ENCODE data around the gene RBM24. TPM values are rescaled to one million over a fixed set of nuclear protein-coding genes. Genes with fewer than 3 reads are reported as not detected.

RBM24 gene
- polyA plus RNA-seq, 1 donor from 2014 or later: 4.9 TPM

GRCh38 chr6:17334265-17334664 is 53.1 kb downstream of the RBM24 start:
- no peak overlapping the region for H3K4me2 ChIP-seq (ENCODE audit: low read length)
- no peak overlapping the region for H2AFZ ChIP-seq (ENCODE audit: low read depth, low read length)
- no peaks in the 10 kb centered on the region for H3K9me2 ChIP-seq (ENCODE audit: insufficient read depth, low read length)
- H3K36me3 ChIP-seq (ENCODE audit: insufficient read depth, low read length): no peaks in the 10 kb centered on the region
- TF ChIP-seq RAD21 (conservative IDR thresholded peaks at IDR 0.05): no peak
- TF ChIP-seq POLR2AphosphoS5 (IDR thresholded peaks at IDR 0.05): no peak
- TF ChIP-seq SMC3 (conservative IDR thresholded peaks at IDR 0.05; ENCODE audit: poor library complexity): no peak
- TF ChIP-seq REST (IDR thresholded peaks at IDR 0.05; ENCODE audit: borderline replicate concordance): no peak
- TF ChIP-seq CTCF (IDR thresholded peaks at IDR 0.05; ENCODE audit: poor library complexity, severe bottlenecking): no peak
- no peak for TF ChIP-seq TAF1 (IDR thresholded peaks at IDR 0.05; ENCODE audit: low read depth)
- no peak for TF ChIP-seq EP300 (conservative IDR thresholded peaks at IDR 0.05; ENCODE audit: poor library complexity, severe bottlenecking)
- TF ChIP-seq EZH2 (IDR thresholded peaks at IDR 0.05; ENCODE audit: borderline replicate concordance, insufficient read depth, low read length, poor library complexity, severe bottlenecking): no peak
- TF ChIP-seq MXI1 (conservative IDR thresholded peaks at IDR 0.05; ENCODE audit: poor library complexity, severe bottlenecking): no peak
- no peak overlapping the region for H3K4me3 ChIP-seq (ENCODE audit: low read length)
- no peaks in the 10 kb centered on the region for H3K9me3 ChIP-seq (ENCODE audit: low read length)
- no peaks in the 10 kb centered on the region for H3K79me2 ChIP-seq (replicated peaks; ENCODE audit: insufficient read depth, low read length)
- no peaks in the 10 kb centered on the region for H4K20me1 ChIP-seq (ENCODE audit: insufficient read depth)
- H3K9ac ChIP-seq (ENCODE audit: low read length): no peak overlapping the region
- no peaks in the 10 kb centered on the region for H3K27me3 ChIP-seq (ENCODE audit: insufficient read depth, low read depth, low read length)
- no peak overlapping the region for H3K27ac ChIP-seq (ENCODE audit: low read length)
- no peaks in the 10 kb centered on the region for H3F3A ChIP-seq (ENCODE audit: insufficient read depth, low read length, poor library complexity, severe bottlenecking)

GRCh38 chr6:17336425-17336824 is 55.3 kb downstream of the RBM24 start:
- H3K79me2 ChIP-seq (replicated peaks; ENCODE audit: insufficient read depth, low read length): no peaks in the 10 kb centered on the region
- H4K20me1 ChIP-seq (ENCODE audit: insufficient read depth): no peaks in the 10 kb centered on the region
- H3K4me3 ChIP-seq (ENCODE audit: low read length): no peak overlapping the region
- H3K9me3 ChIP-seq (ENCODE audit: low read length): no peaks in the 10 kb centered on the region
- no peak overlapping the region for H3K9ac ChIP-seq (ENCODE audit: low read length)
- H3K4me2 ChIP-seq (ENCODE audit: low read length): no peak overlapping the region
- no peaks in the 10 kb centered on the region for H3F3A ChIP-seq (ENCODE audit: insufficient read depth, low read length, poor library complexity, severe bottlenecking)
- no peaks in the 10 kb centered on the region for H3K9me2 ChIP-seq (ENCODE audit: insufficient read depth, low read length)
- no peak overlapping the region for H3K27ac ChIP-seq (ENCODE audit: low read length)
- TF ChIP-seq MXI1 (conservative IDR thresholded peaks at IDR 0.05; ENCODE audit: poor library complexity, severe bottlenecking): no peak
- TF ChIP-seq EP300 (conservative IDR thresholded peaks at IDR 0.05; ENCODE audit: poor library complexity, severe bottlenecking): no peak
- TF ChIP-seq CTCF (IDR thresholded peaks at IDR 0.05; ENCODE audit: poor library complexity, severe bottlenecking): no peak
- no peak for TF ChIP-seq REST (IDR thresholded peaks at IDR 0.05; ENCODE audit: borderline replicate concordance)
- TF ChIP-seq POLR2AphosphoS5 (IDR thresholded peaks at IDR 0.05): no peak
- no peak for TF ChIP-seq EZH2 (IDR thresholded peaks at IDR 0.05; ENCODE audit: borderline replicate concordance, insufficient read depth, low read length, poor library complexity, severe bottlenecking)
- H3K27me3 ChIP-seq (ENCODE audit: insufficient read depth, low read depth, low read length): no peaks in the 10 kb centered on the region
- no peaks in the 10 kb centered on the region for H3K36me3 ChIP-seq (ENCODE audit: insufficient read depth, low read length)
- no peak overlapping the region for H2AFZ ChIP-seq (ENCODE audit: low read depth, low read length)
